OCI-LY3 (cell line): ENCODE measurements around the gene WDR27.

Source experiments
- H2AFZ ChIP-seq: fragments of 200-600, 300-600 bp; shearing (Covaris generic); 2 replicates; pipeline ENCODE4 v1.6.0; 2014; ENCODE audit warnings: antibody characterized with exemption, low read depth, low read length
- H3K27ac ChIP-seq: fragments of 200-600, 300-600 bp; sonication (generic); 2 replicates; pipeline ENCODE4 v1.5.1; 2014; ENCODE audit warnings: mild to moderate bottlenecking, low read length, moderate library complexity, mixed read lengths
- H3K27me3 ChIP-seq: fragments of 200-600, 300-600 bp; sonication (generic); 2 replicates; pipeline ENCODE4 v1.6.1; 2014; ENCODE audit warnings: low read depth, low read length, mixed read lengths
- H3K36me3 ChIP-seq: fragments of 200-600, 300-600 bp; sonication (generic); replicated peaks from 2 replicates; pipeline ENCODE3; 2014; ENCODE audit warnings: low read depth, low read length, mixed read lengths
- H3K4me1 ChIP-seq: fragments of 300-600, 200-600 bp; sonication (generic); 2 replicates; pipeline ENCODE4 v1.6.1; 2014; ENCODE audit warnings: low read length, mixed read lengths
- H3K4me2 ChIP-seq: fragments of 200-600, 300-600 bp; sonication (generic); 2 replicates; pipeline ENCODE4 v1.6.1; 2014; ENCODE audit warnings: low read length, mixed read lengths
- H3K4me3 ChIP-seq: fragments of 300-600, 200-600 bp; sonication (generic); 2 replicates; pipeline ENCODE4 v1.5.1; 2014; ENCODE audit warnings: antibody characterized with exemption, mild to moderate bottlenecking, low read length, moderate library complexity
- H3K79me2 ChIP-seq: fragments of 300-600, 200-600 bp; shearing (Covaris generic); 2 replicates; pipeline ENCODE4 v1.6.1; 2014; ENCODE audit warnings: mild to moderate bottlenecking, low read length, mixed read lengths
- H3K9ac ChIP-seq: fragments of 300-600, 200-600 bp; shearing (Covaris generic); 2 replicates; pipeline ENCODE4 v1.6.0; 2014; ENCODE audit warnings: mild to moderate bottlenecking, low read length, moderate library complexity
- H3K9me3 ChIP-seq: fragments of 200-600, 300-600 bp; shearing (Covaris generic); 2 replicates; pipeline ENCODE4 v1.6.1; 2014; ENCODE audit warnings: low read length, mixed read lengths; ENCODE audit not compliant: insufficient read depth
- H4K20me1 ChIP-seq: fragments of 200-600, 300-600 bp; sonication (generic); 2 replicates; pipeline ENCODE4 v1.6.1; 2016; ENCODE audit warnings: low read length, mixed read lengths; ENCODE audit not compliant: insufficient read depth
- EZH2phosphoT487 ChIP-seq: fragments of 200-600 bp; shearing (Covaris generic); IDR thresholded peaks from 2 replicates; pipeline ENCODE4 v1.6.1; 2018; ENCODE audit warnings: antibody characterized with exemption, mixed run types, low read depth
- TF ChIP-seq, protein P1 (sequence below): fragments of 200-600, 300-600 bp; sonication (generic); IDR thresholded peaks from 2 replicates; pipeline ENCODE4 v1.5.1; 2014; ENCODE audit warnings: antibody characterized with exemption, low read length, low read depth

The WDR27 gene

DNA sequence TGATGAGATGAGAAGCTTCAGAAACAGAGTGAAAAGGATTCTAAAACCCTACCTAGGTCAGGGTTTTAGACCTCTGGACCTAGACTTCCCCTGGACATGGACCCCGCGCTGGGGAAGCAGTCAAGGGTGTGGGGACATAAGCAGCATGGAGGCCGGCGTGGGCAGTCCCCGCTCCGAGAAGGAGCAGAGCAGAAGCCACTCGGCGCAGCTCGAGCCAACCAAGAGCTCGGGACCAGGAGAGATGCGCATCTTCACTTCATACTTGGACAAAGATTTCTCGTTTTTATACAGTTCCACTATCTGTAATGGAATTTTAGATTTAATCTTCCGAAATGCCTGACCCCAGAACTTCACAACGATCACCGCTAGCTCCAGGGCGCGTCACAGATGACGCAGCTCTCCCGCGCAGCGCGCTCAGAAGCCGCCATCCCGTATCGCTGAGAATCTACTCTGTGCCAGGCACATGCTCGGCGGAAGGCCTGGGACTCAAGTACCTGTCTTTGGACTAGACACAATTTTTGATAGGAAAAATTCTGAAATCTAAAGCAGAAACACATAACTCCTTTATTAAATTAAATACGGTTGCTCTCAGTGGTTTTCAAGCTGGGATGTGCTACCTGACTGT, 60.3 kb downstream of the WDR27 start:
- Histone ChIP-seq H4K20me1 (no peaks in the 10 kb centered on the region), H3K4me2 (no peak overlapping the region), H3K9me3 (no peaks in the 10 kb centered on the region), H3K4me3 (no peak overlapping the region), H3K9ac (no peak overlapping the region), H3K4me1 (no peaks in the 10 kb centered on the region), H2AFZ (no peak overlapping the region), H3K27me3 (no peaks in the 10 kb centered on the region), H3K36me3 (no peaks in the 10 kb centered on the region), H3K79me2 (no peaks in the 10 kb centered on the region), H3K27ac (no peak overlapping the region)
- TF ChIP-seq, protein P1, sequence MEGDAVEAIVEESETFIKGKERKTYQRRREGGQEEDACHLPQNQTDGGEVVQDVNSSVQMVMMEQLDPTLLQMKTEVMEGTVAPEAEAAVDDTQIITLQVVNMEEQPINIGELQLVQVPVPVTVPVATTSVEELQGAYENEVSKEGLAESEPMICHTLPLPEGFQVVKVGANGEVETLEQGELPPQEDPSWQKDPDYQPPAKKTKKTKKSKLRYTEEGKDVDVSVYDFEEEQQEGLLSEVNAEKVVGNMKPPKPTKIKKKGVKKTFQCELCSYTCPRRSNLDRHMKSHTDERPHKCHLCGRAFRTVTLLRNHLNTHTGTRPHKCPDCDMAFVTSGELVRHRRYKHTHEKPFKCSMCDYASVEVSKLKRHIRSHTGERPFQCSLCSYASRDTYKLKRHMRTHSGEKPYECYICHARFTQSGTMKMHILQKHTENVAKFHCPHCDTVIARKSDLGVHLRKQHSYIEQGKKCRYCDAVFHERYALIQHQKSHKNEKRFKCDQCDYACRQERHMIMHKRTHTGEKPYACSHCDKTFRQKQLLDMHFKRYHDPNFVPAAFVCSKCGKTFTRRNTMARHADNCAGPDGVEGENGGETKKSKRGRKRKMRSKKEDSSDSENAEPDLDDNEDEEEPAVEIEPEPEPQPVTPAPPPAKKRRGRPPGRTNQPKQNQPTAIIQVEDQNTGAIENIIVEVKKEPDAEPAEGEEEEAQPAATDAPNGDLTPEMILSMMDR: no peak
- TF ChIP-seq EZH2phosphoT487: no peak

DNA sequence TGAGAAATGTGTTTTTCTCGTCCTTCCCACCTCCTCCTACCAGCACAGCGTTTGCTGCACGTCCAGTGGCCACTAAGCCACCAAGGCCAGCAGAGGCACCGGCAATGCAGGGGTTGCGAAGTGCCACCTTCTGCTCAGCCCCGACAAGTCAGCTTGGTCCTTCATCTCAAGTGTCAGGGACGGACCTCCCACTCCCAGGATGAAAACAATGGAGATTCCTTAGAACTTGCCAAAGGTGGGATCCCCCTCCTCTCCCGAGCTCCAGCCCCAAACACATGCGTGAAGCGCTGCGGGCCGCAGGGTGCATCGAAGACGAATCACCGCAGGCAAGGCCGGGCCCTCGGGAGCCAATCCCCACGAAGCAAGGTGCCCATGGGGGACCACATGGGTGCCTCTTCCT, 60.8 kb downstream of the WDR27 start:
- no peak for TF ChIP-seq EZH2phosphoT487
- TF ChIP-seq, protein P1: no peak
- no peaks in the 10 kb centered on the region for H3K4me1 ChIP-seq
- no peak overlapping the region for H2AFZ ChIP-seq
- no peak overlapping the region for H3K27ac ChIP-seq
- no peak overlapping the region for H3K4me3 ChIP-seq
- H3K9me3 ChIP-seq: no peaks in the 10 kb centered on the region
- H3K4me2 ChIP-seq: no peak overlapping the region
- no peaks in the 10 kb centered on the region for H3K79me2 ChIP-seq
- H3K36me3 ChIP-seq: no peaks in the 10 kb centered on the region
- no peaks in the 10 kb centered on the region for H4K20me1 ChIP-seq
- no peaks in the 10 kb centered on the region for H3K27me3 ChIP-seq
- H3K9ac ChIP-seq: no peak overlapping the region

DNA sequence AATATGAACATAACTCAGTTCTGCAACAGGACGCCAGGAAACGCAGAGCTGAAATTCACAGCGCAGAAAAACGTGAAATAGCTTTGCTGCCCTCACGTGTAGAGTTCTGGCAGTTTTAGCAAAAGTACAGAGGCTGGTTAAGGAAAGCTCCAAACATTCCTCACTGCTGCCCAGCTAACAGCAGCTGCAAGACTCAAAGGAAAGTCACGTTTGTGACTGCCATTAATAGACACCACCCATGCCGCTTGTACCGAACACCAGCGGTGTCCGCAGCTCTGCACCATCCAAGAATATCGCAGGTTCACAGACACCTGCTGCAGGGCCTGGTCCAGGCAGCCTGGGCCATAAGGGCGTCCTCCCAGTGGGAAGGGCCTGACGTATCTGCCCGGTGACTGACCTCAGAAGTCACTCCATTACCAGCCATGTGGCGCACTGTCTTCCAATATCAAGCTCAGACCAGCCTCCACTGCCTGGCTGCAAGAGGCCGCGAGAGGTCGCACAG, 61.4 kb downstream of the WDR27 start:
- Histone ChIP-seq H3K27me3 (no peaks in the 10 kb centered on the region), H4K20me1 (no peaks in the 10 kb centered on the region), H3K36me3 (no peaks in the 10 kb centered on the region), H3K9me3 (no peaks in the 10 kb centered on the region), H2AFZ (no peak overlapping the region), H3K4me2 (no peak overlapping the region), H3K79me2 (no peaks in the 10 kb centered on the region), H3K4me3 (no peak overlapping the region), H3K27ac (no peak overlapping the region), H3K4me1 (no peaks in the 10 kb centered on the region), H3K9ac (no peak overlapping the region)
- no peak for TF ChIP-seq EZH2phosphoT487
- TF ChIP-seq, protein P1: no peak

DNA sequence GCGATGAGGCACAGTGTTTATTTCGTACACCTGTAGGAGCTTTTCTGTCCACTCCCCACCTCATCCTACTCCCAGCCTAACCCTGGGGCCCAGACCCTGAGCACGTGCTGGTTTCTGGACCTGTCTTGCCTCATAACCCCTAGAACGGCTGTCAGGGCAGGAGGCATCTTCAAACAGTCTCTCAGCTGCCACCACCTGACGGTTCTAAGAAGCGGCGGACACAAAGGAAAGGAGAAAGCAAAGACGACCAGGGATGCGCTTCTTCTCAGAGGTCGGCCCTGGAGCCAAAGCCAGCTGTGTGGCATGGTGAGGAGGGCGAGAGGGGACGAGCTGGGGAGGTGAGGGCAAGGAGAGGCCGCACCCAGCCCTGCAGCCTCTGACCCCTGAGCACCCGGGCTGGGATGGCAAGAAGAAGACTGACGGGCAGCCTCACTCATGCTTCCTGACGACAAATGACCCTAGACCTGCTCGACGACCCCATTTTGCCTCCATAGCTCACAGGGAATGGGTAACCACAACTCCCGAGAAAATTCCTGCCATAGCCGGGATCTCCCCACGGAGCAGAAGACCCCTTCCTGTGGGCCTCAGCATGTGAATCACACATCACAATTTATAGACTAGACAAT, 62.1 kb downstream of the WDR27 start:
- Histone ChIP-seq H3K4me3 (no peak overlapping the region), H3K9ac (no peak overlapping the region), H3K27me3 (no peaks in the 10 kb centered on the region), H4K20me1 (no peaks in the 10 kb centered on the region), H3K9me3 (no peaks in the 10 kb centered on the region), H2AFZ (no peak overlapping the region), H3K4me1 (no peaks in the 10 kb centered on the region), H3K79me2 (no peaks in the 10 kb centered on the region), H3K4me2 (no peak overlapping the region), H3K27ac (no peak overlapping the region), H3K36me3 (no peaks in the 10 kb centered on the region)
- TF ChIP-seq EZH2phosphoT487: no peak
- TF ChIP-seq, protein P1: no peak
